Measurements from ENCODE around the gene SLC2A8. TPM values are rescaled to one million over a fixed set of nuclear protein-coding genes. Genes with fewer than 3 reads are reported as not detected.

SLC2A8 gene
- total and polyA plus RNA-seq, 10 donors: 10.0 to 32.0 (median 21.0) TPM

DNA sequence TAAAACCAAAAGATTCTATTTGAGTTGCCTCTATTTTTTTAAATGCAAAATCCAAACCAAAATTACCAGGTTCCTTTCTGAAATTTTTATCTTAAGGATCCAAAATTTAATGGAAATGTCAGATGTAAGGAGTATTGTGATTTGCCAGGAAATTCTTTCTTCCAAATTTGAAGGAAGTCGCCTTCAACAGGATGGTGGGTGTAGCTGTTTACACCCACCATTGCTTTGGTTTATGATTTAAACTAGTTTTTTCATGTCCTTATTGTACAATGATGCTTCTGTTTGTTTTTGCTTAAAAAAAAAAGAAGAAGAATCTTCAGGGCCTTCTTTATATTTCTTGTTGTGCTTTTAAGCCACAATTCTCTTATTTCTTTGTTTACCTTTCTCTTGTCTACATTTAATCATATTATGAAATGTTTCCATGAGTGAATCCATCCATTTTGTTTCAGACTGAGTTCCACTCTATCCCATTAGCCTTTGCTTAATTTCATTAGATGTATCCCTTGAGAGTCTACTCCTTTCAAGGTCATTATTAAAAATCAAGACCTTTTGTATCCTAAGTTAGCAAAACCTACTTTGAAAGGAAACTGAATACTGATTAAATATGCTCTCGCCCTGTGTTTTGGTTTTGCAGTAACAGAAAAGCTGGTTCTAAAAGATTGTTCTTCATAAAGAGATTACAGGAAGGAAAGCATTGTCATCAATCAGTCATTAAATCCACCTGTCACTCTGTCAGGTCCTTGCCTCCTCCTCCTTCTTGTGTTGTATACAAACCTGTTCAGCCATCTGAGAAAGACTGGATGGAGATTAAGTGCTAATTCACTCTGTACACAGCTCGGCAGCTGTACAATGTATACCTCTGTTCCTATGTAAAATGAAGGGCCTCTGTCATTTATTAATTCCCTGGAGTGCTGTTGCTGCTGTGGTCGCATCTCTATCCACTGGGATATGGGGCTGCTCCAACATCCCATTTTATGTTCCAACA is 45.5 kb upstream of the SLC2A8 start:
- 84 to 87% (median 84%) methylated on average over 4 of the region's 4 CpGs for WGBS, 5 donors
- no peak for DNase-seq
- H3K4me1 ChIP-seq: no peaks in the 10 kb centered on the region
- peaks cover 0 to 8% (median 0%) of the 10 kb centered on the region in 6 donors for H3K36me3 ChIP-seq
- no peak overlapping the region for H3K4me3 ChIP-seq
- H3K27ac ChIP-seq: no peak overlapping the region
- TF ChIP-seq POLR2AphosphoS5 (IDR thresholded peaks at IDR 0.05) (no peak), POLR2A (IDR thresholded peaks at IDR 0.05) (no peak), CTCF (IDR thresholded peaks at IDR 0.05 in 8 of 11, conservative IDR thresholded peaks at IDR 0.05 in 3 of 11) (no peak)
- intact Hi-C loops (cut with DNase I; ENCODE audit: low total_unique reads): no loop called here
- H3K9me3 ChIP-seq: no peaks in the 10 kb centered on the region
- H3K27me3 ChIP-seq (replicated peaks in 1 of 7): no peaks in the 10 kb centered on the region

- no peaks in the 10 kb centered on the region for H3K9me3 ChIP-seq
- H3K4me3 ChIP-seq: no peak overlapping the region
- no peaks in the 10 kb centered on the region for H3K27me3 ChIP-seq (replicated peaks in 1 of 7)
- no peaks in the 10 kb centered on the region for H3K4me1 ChIP-seq
- intact Hi-C loops (cut with DNase I; ENCODE audit: low total_unique reads): no loop called here
- no peak for DNase-seq
- 20 to 51% (median 28%) methylated on average over 3 to 5 of the region's 5 CpGs for WGBS, 5 donors
- TF ChIP-seq POLR2AphosphoS5 (IDR thresholded peaks at IDR 0.05) (no peak), CTCF (IDR thresholded peaks at IDR 0.05 in 8 of 11, conservative IDR thresholded peaks at IDR 0.05 in 3 of 11) (no peak), POLR2A (IDR thresholded peaks at IDR 0.05) (no peak)
- peaks cover 0 to 24% (median 0%) of the 10 kb centered on the region in 6 donors for H3K36me3 ChIP-seq
- H3K27ac ChIP-seq: no peak overlapping the region
These were observed 43.1 kb upstream of the SLC2A8 start for GRCh38 chr9:127353882-127354281.

GRCh38 chr9:127356906-127357305 is 40.1 kb upstream of the SLC2A8 start:
- WGBS, 5 donors: 75 to 95% (median 86%) methylated on average over 4 of the region's 4 CpGs
- H3K9me3 ChIP-seq: no peaks in the 10 kb centered on the region
- H3K4me1 ChIP-seq: peaks cover 0 to 10% (median 2%) of the 10 kb centered on the region in 6 donors
- no peaks in the 10 kb centered on the region for H3K27me3 ChIP-seq (replicated peaks in 1 of 7)
- peaks cover 0 to 24% (median 0%) of the 10 kb centered on the region in 6 donors for H3K36me3 ChIP-seq
- H3K27ac ChIP-seq: no peak overlapping the region
- intact Hi-C loops (cut with DNase I; ENCODE audit: low total_unique reads): no loop called here
- no peak overlapping the region for H3K4me3 ChIP-seq
- TF ChIP-seq CTCF (IDR thresholded peaks at IDR 0.05 in 8 of 11, conservative IDR thresholded peaks at IDR 0.05 in 3 of 11) (no peak), POLR2A (IDR thresholded peaks at IDR 0.05) (no peak), POLR2AphosphoS5 (IDR thresholded peaks at IDR 0.05) (no peak)
- no peak for DNase-seq

DNA sequence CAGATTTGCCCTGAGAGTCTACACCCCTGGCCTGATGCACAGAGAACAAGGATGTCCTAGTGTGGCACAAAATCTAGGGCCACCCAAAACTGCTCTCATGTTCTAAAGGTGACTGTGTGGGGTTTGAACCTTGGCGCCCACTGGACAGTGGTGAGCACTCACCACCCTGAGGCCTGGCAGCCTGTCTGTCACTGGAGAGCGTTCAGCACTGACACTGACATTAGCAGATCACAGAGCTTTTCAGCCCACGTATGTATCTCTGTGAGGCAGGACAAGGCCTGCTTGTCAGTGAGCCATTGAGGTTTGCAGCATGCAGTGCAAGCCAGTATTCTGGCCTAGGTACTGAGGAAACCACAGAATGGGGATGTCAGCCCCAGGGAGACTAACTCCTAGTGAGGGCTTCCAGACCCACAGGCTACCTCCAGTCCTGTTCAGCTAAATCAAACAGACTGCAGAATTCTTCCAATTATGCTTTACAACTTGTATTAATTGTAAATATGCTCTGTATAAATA is 38.9 kb upstream of the SLC2A8 start:
- 76 to 89% (median 88%) methylated on average over 3 of the region's 3 CpGs; no CpG with 5 or more reads in 1 of the 5 donors for WGBS, 5 donors
- H3K27me3 ChIP-seq (replicated peaks in 1 of 7): no peaks in the 10 kb centered on the region
- TF ChIP-seq POLR2AphosphoS5 (IDR thresholded peaks at IDR 0.05) (no peak), POLR2A (IDR thresholded peaks at IDR 0.05) (no peak), CTCF (IDR thresholded peaks at IDR 0.05 in 8 of 11, conservative IDR thresholded peaks at IDR 0.05 in 3 of 11) (no peak)
- no peak for DNase-seq
- H3K36me3 ChIP-seq: peaks cover 0 to 24% (median 0%) of the 10 kb centered on the region in 6 donors
- H3K27ac ChIP-seq: no peak overlapping the region
- H3K4me3 ChIP-seq: no peak overlapping the region
- peaks cover 0 to 10% (median 2%) of the 10 kb centered on the region in 6 donors for H3K4me1 ChIP-seq
- intact Hi-C loops (cut with DNase I; ENCODE audit: low total_unique reads): no loop called here
- no peaks in the 10 kb centered on the region for H3K9me3 ChIP-seq

Data from spleen (tissue), 11 donors.